Vagina (tissue), 2 donors: Measurements from ENCODE around the gene EMILIN1. TPM values are rescaled to one million over a fixed set of nuclear protein-coding genes. Genes with fewer than 3 reads are reported as not detected.

Experiments
- DNase-seq, 2 donors: peaks; one replicate each; pipeline ENCODE4 v3.0.0-alpha.2; 2017; ENCODE audit errors: extremely low spot score in 2 of 2
- H3K27ac ChIP-seq: fragments of 200-600 bp; sonication (generic); one replicate; pipeline ENCODE4 v1.5.1; 2019
- H3K27me3 ChIP-seq: fragments of 200-600 bp; sonication (generic); one replicate; pipeline ENCODE4 v1.5.1; 2019
- H3K36me3 ChIP-seq, 2 donors: fragments of 200-600 bp; sonication (generic); one replicate each; pipeline ENCODE4 v1.5.1; 2017 to 2019
- H3K4me1 ChIP-seq: fragments of 200-600 bp; sonication (generic); one replicate; pipeline ENCODE4 v1.5.1; 2019
- H3K4me3 ChIP-seq, 2 donors: fragments of 200-600 bp; sonication (generic); 1 replicate in 1 of 2; 2 replicates in 1 of 2; pipeline ENCODE4 v1.5.1; 2016 to 2019
- H3K9me3 ChIP-seq: fragments of 200-600 bp; sonication (generic); one replicate; pipeline ENCODE4 v1.5.1; 2019
- CTCF ChIP-seq, 3 experiments: fragments of 450-650 bp in 2 of 3; fragments of 200-600 bp in 1 of 3; sonication (generic) in 1 of 3; IDR thresholded peaks; one replicate each; pipeline ENCODE4 v1.5.1; 2017 to 2019; ENCODE audit warnings: antibody characterized with exemption in 3 of 3, mild to moderate bottlenecking in 2 of 3, moderate library complexity in 2 of 3
- POLR2A ChIP-seq, 2 donors: fragments of 450-650 bp; IDR thresholded peaks; one replicate each; pipeline ENCODE4 v1.6.1; 2017; ENCODE audit warnings: antibody characterized with exemption in 2 of 2, mild to moderate bottlenecking in 2 of 2, moderate library complexity in 2 of 2
- POLR2AphosphoS5 ChIP-seq, 2 donors: sonication (generic); formaldehyde crosslinking; IDR thresholded peaks; one replicate each; pipeline ENCODE4 v1.9.0; 2017; ENCODE audit warnings: antibody characterized with exemption in 2 of 2, mild to moderate bottlenecking in 2 of 2, low read depth in 1 of 2; ENCODE audit not compliant: insufficient read depth in 1 of 2
- intact Hi-C: fragments of 100-400 bp; cut with DNase I; formaldehyde crosslinking; loops from one replicate; pipeline ENCODE4 v1.15.1; 2023
- total RNA-seq: library from RNA; depleted of rRNA; stranded (reverse); fragments of >200 nt; gene quantifications from one replicate; pipeline ENCODE4 v1.2.3, GENCODE V29; 2016

Gene EMILIN1
- total RNA-seq: 100 TPM

- no peak for DNase-seq
- H3K9me3 ChIP-seq: no peaks in the 10 kb centered on the region
- TF ChIP-seq POLR2A (IDR thresholded peaks at IDR 0.05): peak in 1 of 2 donors; percentile 70
- TF ChIP-seq CTCF (IDR thresholded peaks at IDR 0.05): no peak
- peak in 1 of 2 donors; percentile 89 for TF ChIP-seq POLR2AphosphoS5 (IDR thresholded peaks at IDR 0.05; ENCODE audit: insufficient read depth in 1 of 2, low read depth in 1 of 2)
- intact Hi-C loops: no loop called here
- peak within 1 kb of the TSS; percentile 60 to 77 for H3K4me3 ChIP-seq
- H3K36me3 ChIP-seq: no peaks in the 10 kb centered on the region
- H3K27me3 ChIP-seq: no peaks in the 10 kb centered on the region
- H3K27ac ChIP-seq: peak within 1 kb of the TSS; percentile 89
- peaks cover 77% of the 10 kb centered on the region for H3K4me1 ChIP-seq
These were observed at the start of gene EMILIN1 for GRCh38 chr2:27078267-27079194. TSS of gene EMILIN1 (plus strand) at chr2:27078615. CDS start at chr2:27079066, 451 bp downstream.

DNA sequence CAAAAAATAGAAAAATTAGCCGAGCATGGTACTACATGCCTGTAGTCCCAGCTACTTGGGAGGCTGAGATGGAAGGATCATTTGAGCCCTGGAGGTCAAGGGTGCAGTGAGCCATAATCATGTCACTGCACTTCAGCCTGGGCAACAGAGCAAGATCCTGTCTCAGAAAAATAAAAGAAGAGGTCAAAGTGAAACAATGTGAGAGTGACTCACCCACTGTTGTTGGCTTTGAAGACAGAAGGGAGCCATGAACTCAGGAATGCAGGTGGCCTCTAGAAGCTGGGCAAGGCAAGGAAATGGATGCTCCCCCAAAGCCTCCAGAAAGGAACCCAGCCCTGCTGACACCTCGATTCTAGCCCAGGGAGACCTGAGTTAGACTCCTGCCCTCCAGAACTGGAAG, 49.4 kb upstream of the EMILIN1 start:
- TF ChIP-seq CTCF (IDR thresholded peaks at IDR 0.05): no peak
- TF ChIP-seq POLR2AphosphoS5 (IDR thresholded peaks at IDR 0.05; ENCODE audit: insufficient read depth in 1 of 2, low read depth in 1 of 2): no peak
- TF ChIP-seq POLR2A (IDR thresholded peaks at IDR 0.05): no peak
- Histone ChIP-seq H3K27ac (no peak overlapping the region), H3K36me3 (peaks cover 0 to 10% of the 10 kb centered on the region in 2 donors), H3K9me3 (no peaks in the 10 kb centered on the region), H3K27me3 (no peaks in the 10 kb centered on the region), H3K4me3 (no peak overlapping the region), H3K4me1 (peaks cover 17% of the 10 kb centered on the region)
- DNase-seq: no peak
- intact Hi-C loops: no loop called here

- intact Hi-C loops: loop anchor here (10.0 kb wide), 1 partner anchor 52 kb away; the partner anchor contains the start of gene KHK
- Histone ChIP-seq H3K4me1 (peaks cover 28% of the 10 kb centered on the region), H3K27me3 (no peaks in the 10 kb centered on the region), H3K4me3 (peak within 1 kb of the TSS; percentile 81 to 85), H3K27ac (peak within 1 kb of the TSS; percentile 79), H3K36me3 (peaks cover 0 to 27% of the 10 kb centered on the region in 2 donors), H3K9me3 (no peaks in the 10 kb centered on the region)
- TF ChIP-seq POLR2AphosphoS5 (IDR thresholded peaks at IDR 0.05; ENCODE audit: insufficient read depth in 1 of 2, low read depth in 1 of 2) (peak; percentile 13 to 72), POLR2A (IDR thresholded peaks at IDR 0.05) (peak in 1 of 2 donors; percentile 53), CTCF (IDR thresholded peaks at IDR 0.05) (no peak)
- no peak for DNase-seq
These were observed 45.7 kb upstream of the EMILIN1 start, which contains the start of gene TMEM214 for GRCh38 chr2:27032495-27033252. TSS of gene TMEM214 (plus strand) at chr2:27032965. CDS start at chr2:27033016, 51 bp downstream.

DNA sequence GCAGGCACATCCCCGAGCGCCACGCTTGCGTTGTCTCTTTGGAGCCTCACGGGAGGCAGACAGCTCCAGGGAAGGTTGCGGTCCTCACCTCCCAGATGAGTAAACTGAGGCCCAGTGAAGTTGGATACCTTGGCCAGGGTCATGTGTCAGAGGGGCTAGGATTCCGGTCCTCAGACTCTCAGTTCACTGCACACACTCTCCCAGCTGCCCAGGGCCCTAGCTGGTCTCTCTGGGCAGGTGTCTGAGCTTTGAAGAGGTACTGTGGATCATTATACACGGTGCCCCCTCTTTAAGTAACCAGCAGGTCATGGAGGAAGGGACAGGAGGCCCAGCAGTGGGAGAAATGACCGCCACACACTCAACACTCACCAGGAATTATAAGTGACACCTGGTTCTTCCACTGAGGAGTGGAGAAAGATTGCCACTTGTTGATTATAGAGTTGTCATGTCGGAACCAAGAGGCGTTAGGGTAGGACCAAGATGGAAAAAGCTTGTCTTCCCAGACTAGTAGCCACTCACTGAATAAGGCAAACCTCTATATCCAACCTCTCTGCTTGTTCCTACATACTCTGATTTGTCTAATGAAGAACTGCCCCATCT, 45.1 kb upstream of the EMILIN1 start:
- H3K27me3 ChIP-seq: no peaks in the 10 kb centered on the region
- H3K36me3 ChIP-seq: peaks cover 0 to 34% of the 10 kb centered on the region in 2 donors
- H3K9me3 ChIP-seq: no peaks in the 10 kb centered on the region
- intact Hi-C loops: loop anchor here (10.0 kb wide), 1 partner anchor 51 kb away; the partner anchor contains the start of gene KHK
- peaks cover 28% of the 10 kb centered on the region for H3K4me1 ChIP-seq
- DNase-seq: no peak
- H3K4me3 ChIP-seq: peak overlapping the region; percentile 81 to 85
- TF ChIP-seq POLR2A (IDR thresholded peaks at IDR 0.05): no peak
- no peak for TF ChIP-seq POLR2AphosphoS5 (IDR thresholded peaks at IDR 0.05; ENCODE audit: insufficient read depth in 1 of 2, low read depth in 1 of 2)
- no peak for TF ChIP-seq CTCF (IDR thresholded peaks at IDR 0.05)
- peak overlapping the region; percentile 79 for H3K27ac ChIP-seq
